ENCODE results near the gene RETREG1.

The RETREG1 gene

DNA sequence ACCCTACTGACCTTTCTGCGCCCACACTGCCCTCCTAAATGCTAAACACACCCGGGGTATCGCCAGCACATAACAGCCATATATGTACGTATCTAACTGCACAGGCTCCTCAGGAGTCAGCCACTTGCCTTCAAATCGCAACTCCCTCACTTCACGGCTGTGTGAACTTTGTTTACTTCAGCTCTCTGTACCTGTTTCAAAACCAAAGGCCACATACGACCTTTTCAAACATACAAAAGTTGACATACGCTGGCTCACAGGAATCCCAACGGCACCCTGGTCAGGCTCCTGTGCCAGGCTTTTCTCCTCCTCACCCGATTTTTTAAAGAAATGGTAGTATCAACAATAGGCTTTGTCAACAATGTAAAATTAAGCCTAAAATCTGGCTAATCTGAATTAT is 112.2 kb downstream of the RETREG1 start:
- Mint-ChIP-seq H3K4me3 (no peak overlapping the region), H3K27me3 (ENCODE audit: low read depth) (no peaks in the 10 kb centered on the region), H3K36me3 (ENCODE audit: low read depth) (peaks cover 5% of the 10 kb centered on the region), H3K27ac (no peak overlapping the region), H3K9me3 (no peaks in the 10 kb centered on the region), H3K4me1 (ENCODE audit: low read depth) (no peaks in the 10 kb centered on the region)
- no peak for DNase-seq (ENCODE audit: low spot score)

DNA sequence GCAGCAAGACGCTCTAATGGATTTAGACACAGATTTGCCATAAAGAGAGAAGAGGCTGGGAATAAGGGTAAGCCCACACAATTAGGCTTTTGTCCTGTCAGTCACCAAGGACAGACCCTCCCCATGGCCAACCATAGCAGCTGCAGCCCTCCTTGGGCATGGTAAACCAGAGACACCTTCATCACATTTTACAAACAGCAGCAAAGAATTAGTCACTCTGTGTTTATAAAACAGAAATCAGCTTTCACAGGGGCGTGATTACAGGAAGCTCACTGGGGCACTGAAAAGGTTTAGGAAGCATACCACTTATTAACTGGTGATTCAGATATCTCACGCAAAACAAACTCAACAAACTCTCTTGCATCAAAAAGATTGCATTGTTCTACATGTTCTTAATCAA is 113.9 kb downstream of the RETREG1 start:
- H3K4me1 Mint-ChIP-seq (ENCODE audit: low read depth): no peaks in the 10 kb centered on the region

DNA sequence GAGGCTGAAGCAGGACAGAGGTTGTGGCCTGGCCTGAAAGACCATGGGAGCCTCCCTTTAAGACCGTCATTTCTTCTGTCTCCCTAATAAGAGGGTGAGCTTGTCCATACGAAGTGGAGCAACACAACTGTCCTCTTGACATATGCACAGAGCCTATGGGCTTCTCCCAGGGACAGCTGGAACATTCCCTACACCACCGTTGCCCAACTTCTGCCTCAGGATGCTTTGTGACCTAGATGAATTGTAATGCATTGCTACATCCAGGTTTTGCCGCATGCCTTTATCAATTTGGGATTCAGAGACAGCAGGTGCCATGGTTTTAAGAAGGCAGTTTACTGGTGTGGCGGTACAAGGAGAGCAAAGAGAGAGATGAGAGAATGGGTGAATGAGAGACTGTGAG is 116.8 kb downstream of the RETREG1 start:
- Mint-ChIP-seq H3K4me1 (ENCODE audit: low read depth) (no peaks in the 10 kb centered on the region), H3K27ac (no peak overlapping the region), H3K36me3 (ENCODE audit: low read depth) (peaks cover 19% of the 10 kb centered on the region), H3K9me3 (peaks cover 23% of the 10 kb centered on the region), H3K27me3 (ENCODE audit: low read depth) (no peaks in the 10 kb centered on the region), H3K4me3 (no peak overlapping the region)
- no peak for DNase-seq (ENCODE audit: low spot score)

More for the DNA sequence above, 113.9 kb downstream of the RETREG1 start:
- Mint-ChIP-seq H3K36me3 (ENCODE audit: low read depth) (peaks cover 10% of the 10 kb centered on the region), H3K9me3 (peaks cover 4% of the 10 kb centered on the region), H3K4me3 (no peak overlapping the region), H3K27ac (no peak overlapping the region), H3K27me3 (ENCODE audit: low read depth) (no peaks in the 10 kb centered on the region)
- DNase-seq (ENCODE audit: low spot score): no peak

DNA sequence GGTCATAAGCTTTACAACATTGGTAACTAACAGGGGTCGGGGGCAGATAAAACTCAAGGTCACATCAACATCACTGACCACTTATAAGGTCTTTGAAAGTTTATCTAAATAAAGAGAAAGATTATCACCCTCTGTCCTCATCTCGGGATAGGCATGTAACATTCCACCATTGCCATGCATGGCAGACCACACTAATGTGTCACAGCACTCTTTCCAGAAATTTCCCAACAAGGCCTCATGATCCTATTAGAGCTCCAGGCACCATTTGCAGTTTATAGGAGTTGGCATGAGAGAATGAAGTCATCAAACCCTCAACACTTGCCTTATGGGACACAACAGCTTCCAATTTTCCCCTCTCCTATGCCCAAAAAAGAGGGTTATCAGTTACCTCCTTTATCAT is 119.3 kb downstream of the RETREG1 start:
- no peak overlapping the region for H3K4me3 Mint-ChIP-seq
- H3K36me3 Mint-ChIP-seq (ENCODE audit: low read depth): peaks cover 26% of the 10 kb centered on the region
- no peak for DNase-seq (ENCODE audit: low spot score)
- no peaks in the 10 kb centered on the region for H3K27me3 Mint-ChIP-seq (ENCODE audit: low read depth)
- H3K4me1 Mint-ChIP-seq (ENCODE audit: low read depth): no peaks in the 10 kb centered on the region
- no peak overlapping the region for H3K27ac Mint-ChIP-seq
- H3K9me3 Mint-ChIP-seq: peaks cover 30% of the 10 kb centered on the region

DNA sequence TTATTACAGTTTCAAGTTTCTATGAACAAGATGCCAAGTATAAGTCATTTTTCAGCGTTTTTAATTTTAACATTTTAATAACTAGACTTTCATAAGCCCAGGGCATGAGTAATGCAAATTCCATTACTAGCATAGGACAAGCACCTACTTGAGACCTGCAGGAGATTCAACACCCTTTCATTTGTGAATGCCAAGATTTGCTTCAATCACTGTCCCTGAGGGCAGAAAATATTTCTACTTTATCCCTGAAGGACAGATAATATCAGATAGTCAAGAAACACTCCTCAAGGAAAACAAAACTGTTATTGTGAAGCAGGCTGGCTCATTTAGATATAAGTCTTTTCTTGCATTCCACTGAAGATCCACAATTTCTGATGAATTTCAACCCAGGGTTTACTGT is 123.5 kb downstream of the RETREG1 start:
- no peaks in the 10 kb centered on the region for H3K27me3 Mint-ChIP-seq (ENCODE audit: low read depth)
- peaks cover 30% of the 10 kb centered on the region for H3K9me3 Mint-ChIP-seq
- H3K27ac Mint-ChIP-seq: no peak overlapping the region
- no peak overlapping the region for H3K4me3 Mint-ChIP-seq
- no peak for DNase-seq (ENCODE audit: low spot score)
- H3K4me1 Mint-ChIP-seq (ENCODE audit: low read depth): no peaks in the 10 kb centered on the region
- peaks cover 19% of the 10 kb centered on the region for H3K36me3 Mint-ChIP-seq (ENCODE audit: low read depth)

DNA sequence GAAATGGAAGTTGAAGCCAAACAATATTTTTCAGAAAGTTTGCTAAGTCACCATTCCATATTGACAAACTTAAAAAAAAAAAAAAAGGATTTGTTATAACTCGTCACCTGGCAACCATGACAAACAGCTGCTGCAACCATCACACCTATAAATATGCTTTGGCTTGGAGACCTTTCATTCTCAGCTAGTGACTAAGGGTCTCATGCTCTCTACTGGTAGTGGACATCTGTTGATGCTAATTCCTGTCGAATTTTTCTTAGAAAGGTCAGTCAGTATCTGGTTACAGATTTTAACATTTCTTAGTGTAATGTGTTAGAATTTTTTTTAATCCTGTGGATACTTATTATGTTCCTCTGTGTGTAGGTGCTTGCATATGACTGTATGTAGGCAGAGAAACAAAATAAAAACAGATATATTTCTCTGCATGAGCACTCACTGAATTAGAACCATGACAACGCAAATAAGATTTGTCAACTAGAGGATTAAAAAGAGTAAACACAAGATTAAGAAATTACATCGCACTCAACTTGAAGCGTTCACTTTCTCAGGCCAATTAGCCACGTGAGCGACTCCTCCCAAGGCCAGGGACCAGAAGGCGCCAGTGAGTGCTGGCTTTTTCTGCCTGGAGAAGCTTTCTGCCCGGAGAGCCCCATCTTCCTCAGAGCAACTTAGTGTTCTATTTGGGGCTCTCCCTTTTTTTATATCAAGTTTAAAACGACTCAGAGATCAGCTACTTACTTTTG is 124.2 kb downstream of the RETREG1 start:
- Mint-ChIP-seq H3K9me3 (peaks cover 23% of the 10 kb centered on the region), H3K4me3 (no peak overlapping the region), H3K27me3 (ENCODE audit: low read depth) (no peaks in the 10 kb centered on the region), H3K36me3 (ENCODE audit: low read depth) (peaks cover 12% of the 10 kb centered on the region), H3K4me1 (ENCODE audit: low read depth) (no peaks in the 10 kb centered on the region), H3K27ac (no peak overlapping the region)
- DNase-seq (ENCODE audit: low spot score): no peak

DNA sequence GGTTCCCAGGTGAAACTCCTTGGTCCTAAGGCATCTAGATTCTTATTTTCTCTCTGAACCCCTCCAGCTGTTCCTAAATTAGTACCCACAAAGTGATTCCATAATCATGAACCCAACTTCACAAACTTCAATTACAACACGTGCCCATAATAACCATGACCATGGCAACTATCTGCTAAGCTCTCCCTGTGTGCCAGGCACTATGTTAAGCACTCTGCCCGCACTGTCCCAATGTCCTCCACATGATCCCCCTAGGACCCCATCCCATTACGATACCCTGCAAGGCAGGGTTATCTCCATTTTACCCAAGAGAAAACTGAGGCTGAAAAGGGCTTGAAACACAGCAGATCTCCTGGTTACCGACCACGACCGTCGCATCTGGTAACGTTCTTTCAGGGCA is 125.9 kb downstream of the RETREG1 start:
- no peak overlapping the region for H3K27ac Mint-ChIP-seq
- peaks cover 7% of the 10 kb centered on the region for H3K36me3 Mint-ChIP-seq (ENCODE audit: low read depth)
- H3K9me3 Mint-ChIP-seq: peaks cover 10% of the 10 kb centered on the region
- peaks cover 2% of the 10 kb centered on the region for H3K4me1 Mint-ChIP-seq (ENCODE audit: low read depth)
- no peak overlapping the region for H3K4me3 Mint-ChIP-seq
- no peaks in the 10 kb centered on the region for H3K27me3 Mint-ChIP-seq (ENCODE audit: low read depth)
- DNase-seq (ENCODE audit: low spot score): no peak

DNA sequence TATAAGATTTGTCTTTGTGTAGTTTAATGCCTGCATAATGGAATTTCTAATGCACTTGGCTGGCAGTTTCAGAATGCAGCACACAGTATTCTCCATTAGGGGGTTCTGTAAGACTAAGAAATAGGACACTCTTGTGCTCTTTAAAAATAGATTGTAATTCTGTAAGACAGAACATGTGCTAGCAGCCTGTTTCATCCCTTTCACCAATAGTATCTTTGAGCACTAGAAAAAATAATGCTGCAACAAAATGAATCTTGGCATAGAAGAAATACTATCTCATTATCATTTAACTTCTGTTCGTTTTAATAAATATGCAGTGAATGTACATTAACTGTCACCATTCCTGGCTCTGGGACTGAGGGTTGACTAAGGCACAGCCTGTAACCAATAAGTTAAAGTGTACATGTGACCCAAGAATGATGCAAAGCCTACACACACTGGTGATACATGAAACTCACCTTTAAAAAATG is 127.4 kb downstream of the RETREG1 start:
- H3K9me3 Mint-ChIP-seq: no peaks in the 10 kb centered on the region
- no peak for DNase-seq (ENCODE audit: low spot score)
- H3K27ac Mint-ChIP-seq: no peak overlapping the region
- H3K4me1 Mint-ChIP-seq (ENCODE audit: low read depth): peaks cover 2% of the 10 kb centered on the region
- H3K4me3 Mint-ChIP-seq: no peak overlapping the region
- H3K36me3 Mint-ChIP-seq (ENCODE audit: low read depth): no peaks in the 10 kb centered on the region
- no peaks in the 10 kb centered on the region for H3K27me3 Mint-ChIP-seq (ENCODE audit: low read depth)

DNA sequence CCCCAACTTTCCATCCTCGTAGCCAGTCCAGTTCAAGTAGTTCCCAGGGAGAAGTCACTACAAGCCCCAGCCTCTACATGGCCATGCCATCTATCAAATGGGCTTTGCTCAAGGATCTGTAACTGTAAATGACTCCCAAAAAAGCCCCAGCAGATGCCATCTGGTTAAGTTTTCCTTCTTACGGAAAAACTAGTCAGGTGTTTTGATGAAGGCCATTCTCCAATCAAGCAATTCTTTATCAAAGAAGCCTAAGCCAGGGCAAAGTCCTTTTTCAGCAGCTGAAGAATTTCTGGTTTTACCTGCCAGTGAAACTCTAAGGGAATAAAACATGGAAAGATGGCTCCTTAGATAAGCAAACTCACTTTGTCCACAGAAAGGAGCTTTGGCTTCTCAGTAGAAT is 129.3 kb downstream of the RETREG1 start:
- no peaks in the 10 kb centered on the region for H3K9me3 Mint-ChIP-seq
- no peaks in the 10 kb centered on the region for H3K36me3 Mint-ChIP-seq (ENCODE audit: low read depth)
- H3K4me1 Mint-ChIP-seq (ENCODE audit: low read depth): peaks cover 2% of the 10 kb centered on the region
- no peak overlapping the region for H3K27ac Mint-ChIP-seq
- H3K27me3 Mint-ChIP-seq (ENCODE audit: low read depth): no peaks in the 10 kb centered on the region
- H3K4me3 Mint-ChIP-seq: no peak overlapping the region
- no peak for DNase-seq (ENCODE audit: low spot score)

DNA sequence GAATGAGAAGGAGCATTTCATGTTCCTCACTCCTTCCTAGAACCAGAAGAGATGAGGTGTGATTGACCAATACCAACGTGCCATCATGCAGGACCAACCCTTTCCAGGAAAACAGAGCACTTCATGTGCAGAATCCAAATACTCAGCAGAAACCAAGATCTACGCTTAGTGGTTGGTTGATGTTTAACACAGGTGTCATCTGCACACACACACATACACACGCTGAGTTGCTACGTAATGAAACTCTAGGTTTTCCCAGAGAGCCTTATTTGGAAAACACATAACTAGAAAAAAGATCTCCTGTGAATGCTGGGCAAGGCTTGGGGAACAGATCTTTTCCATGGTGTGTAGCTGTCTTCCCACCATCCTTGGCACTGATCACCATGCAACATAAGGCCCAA is 130.1 kb downstream of the RETREG1 start:
- no peaks in the 10 kb centered on the region for H3K36me3 Mint-ChIP-seq (ENCODE audit: low read depth)
- H3K9me3 Mint-ChIP-seq: no peaks in the 10 kb centered on the region
- H3K4me1 Mint-ChIP-seq (ENCODE audit: low read depth): peaks cover 2% of the 10 kb centered on the region
- no peak for DNase-seq (ENCODE audit: low spot score)
- no peak overlapping the region for H3K4me3 Mint-ChIP-seq
- no peaks in the 10 kb centered on the region for H3K27me3 Mint-ChIP-seq (ENCODE audit: low read depth)
- no peak overlapping the region for H3K27ac Mint-ChIP-seq

DNA sequence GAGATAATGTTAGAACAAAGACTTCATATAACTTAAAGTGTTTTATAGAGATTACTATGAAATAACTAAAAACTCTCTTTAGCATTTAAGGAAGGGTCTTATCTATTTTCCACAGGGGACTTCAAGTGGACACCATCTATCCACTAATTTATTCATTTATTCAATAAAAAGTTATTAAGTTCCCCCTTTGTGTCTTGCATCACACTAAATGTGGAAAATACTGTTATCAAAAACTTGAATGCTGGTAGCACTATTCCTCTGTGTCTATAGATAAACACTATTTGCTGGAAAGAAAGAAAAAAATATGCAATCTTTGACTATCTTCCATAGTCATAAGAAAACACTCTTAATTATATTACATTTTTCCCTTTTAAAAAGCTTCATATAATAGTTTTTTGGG is 131.1 kb downstream of the RETREG1 start:
- no peaks in the 10 kb centered on the region for H3K27me3 Mint-ChIP-seq (ENCODE audit: low read depth)
- peaks cover 2% of the 10 kb centered on the region for H3K4me1 Mint-ChIP-seq (ENCODE audit: low read depth)
- H3K4me3 Mint-ChIP-seq: no peak overlapping the region
- no peak for DNase-seq (ENCODE audit: low spot score)
- peaks cover 2% of the 10 kb centered on the region for H3K36me3 Mint-ChIP-seq (ENCODE audit: low read depth)
- no peak overlapping the region for H3K27ac Mint-ChIP-seq
- no peaks in the 10 kb centered on the region for H3K9me3 Mint-ChIP-seq

DNA sequence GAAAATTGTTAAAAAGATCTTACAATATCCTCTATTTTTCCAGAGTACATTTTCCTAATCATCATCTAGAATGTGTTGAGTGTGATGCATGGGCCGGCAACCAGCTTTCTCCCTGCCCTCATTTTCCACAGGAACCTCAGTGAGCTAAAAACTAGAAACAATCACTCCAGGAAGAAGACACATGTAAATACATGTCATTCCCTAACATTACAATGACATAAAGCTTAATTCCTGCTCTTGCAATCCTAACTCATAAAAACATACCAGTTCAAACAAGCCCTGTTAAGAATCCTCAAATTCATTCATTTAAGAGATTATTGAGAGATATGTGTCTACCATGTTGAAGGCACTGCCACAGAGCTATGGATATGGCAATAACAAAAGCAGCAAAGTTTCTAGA is 132.7 kb downstream of the RETREG1 start:
- Mint-ChIP-seq H3K4me1 (ENCODE audit: low read depth) (peaks cover 2% of the 10 kb centered on the region), H3K4me3 (no peak overlapping the region), H3K27ac (no peak overlapping the region), H3K9me3 (no peaks in the 10 kb centered on the region), H3K36me3 (ENCODE audit: low read depth) (peaks cover 2% of the 10 kb centered on the region), H3K27me3 (ENCODE audit: low read depth) (no peaks in the 10 kb centered on the region)
- no peak for DNase-seq (ENCODE audit: low spot score)

DNA sequence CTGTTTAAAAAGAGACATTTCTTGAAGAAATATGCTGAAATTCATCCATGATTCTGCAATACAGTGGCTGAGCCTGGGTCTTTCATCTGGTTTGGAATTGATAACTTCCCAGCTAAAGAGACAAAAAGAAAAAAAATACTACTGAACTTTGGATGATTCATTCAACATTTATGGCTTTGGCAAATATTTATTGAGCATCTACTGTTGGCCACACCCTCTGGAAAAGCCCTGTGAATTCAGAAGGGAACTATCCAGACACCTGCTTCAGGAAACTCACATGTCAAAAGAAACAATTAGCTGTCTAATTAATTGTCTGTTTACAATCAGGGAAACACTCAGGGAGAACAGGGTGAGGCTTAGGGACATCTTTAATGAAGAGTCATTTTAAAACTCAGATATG is 133.4 kb downstream of the RETREG1 start:
- no peak overlapping the region for H3K4me3 Mint-ChIP-seq
- H3K27ac Mint-ChIP-seq: no peak overlapping the region
- no peak for DNase-seq (ENCODE audit: low spot score)

DNA sequence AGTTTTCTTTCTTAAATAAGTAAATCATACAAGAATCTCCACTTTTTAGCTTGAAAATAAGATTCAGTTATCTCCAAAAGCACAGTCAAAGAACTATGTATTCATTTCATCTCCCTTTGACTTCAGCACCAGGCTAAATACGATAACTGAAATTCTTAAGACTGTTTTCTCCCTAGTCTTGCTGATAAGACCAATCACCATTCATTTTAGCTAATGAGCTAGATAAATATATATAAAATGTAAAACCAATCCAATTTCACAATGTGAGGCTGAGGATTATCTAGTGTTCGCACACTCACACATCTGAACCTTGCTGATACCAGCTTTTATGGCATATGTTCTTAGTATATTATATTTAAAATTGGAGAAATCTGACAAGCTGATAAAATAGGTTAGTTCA is 133.9 kb downstream of the RETREG1 start:
- no peaks in the 10 kb centered on the region for H3K9me3 Mint-ChIP-seq
- H3K4me3 Mint-ChIP-seq: no peak overlapping the region
- H3K27ac Mint-ChIP-seq: no peak overlapping the region
- H3K4me1 Mint-ChIP-seq (ENCODE audit: low read depth): peaks cover 2% of the 10 kb centered on the region
- H3K36me3 Mint-ChIP-seq (ENCODE audit: low read depth): peaks cover 2% of the 10 kb centered on the region
- DNase-seq (ENCODE audit: low spot score): no peak
- no peaks in the 10 kb centered on the region for H3K27me3 Mint-ChIP-seq (ENCODE audit: low read depth)

More for the DNA sequence above, 133.4 kb downstream of the RETREG1 start:
- no peaks in the 10 kb centered on the region for H3K27me3 Mint-ChIP-seq (ENCODE audit: low read depth)
- peaks cover 2% of the 10 kb centered on the region for H3K36me3 Mint-ChIP-seq (ENCODE audit: low read depth)
- H3K4me1 Mint-ChIP-seq (ENCODE audit: low read depth): peaks cover 2% of the 10 kb centered on the region
- H3K9me3 Mint-ChIP-seq: no peaks in the 10 kb centered on the region
